ENCODE measurements around the gene HMGB3.

GRCh38 chrX:151031391-151031975, 48.3 kb downstream of the HMGB3 start:
- TF ChIP-seq POLR2A (IDR thresholded peaks at IDR 0.05) (no peak), CTCF (IDR thresholded peaks at IDR 0.05) (no peak)
